D721Med (cell line): Measurements from ENCODE around the gene CADM1.

ENCODE experiments used
- DNase-seq: peaks from one replicate; pipeline ENCODE4 v3.0.0; 2011; ENCODE audit warnings: low spot score; ENCODE audit not compliant: insufficient read length
- FAIRE-seq: peaks from 2 replicates; lab custom pipeline; 2011; peaks lifted over from hg19 to GRCh38; lab: Jason Lieb, UNC
- CTCF ChIP-seq: IDR thresholded peaks from 2 replicates; pipeline ENCODE4 v1.5.1; 2012; ENCODE audit warnings: mild to moderate bottlenecking, control low read depth; ENCODE audit not compliant: insufficient read depth; ENCODE audit errors: missing control alignments

Gene CADM1

GRCh38 chr11:115197031-115197430, 307.2 kb downstream of the CADM1 start:
- no peak for TF ChIP-seq CTCF
- DNase-seq: no peak
- FAIRE-seq: no peak

DNA sequence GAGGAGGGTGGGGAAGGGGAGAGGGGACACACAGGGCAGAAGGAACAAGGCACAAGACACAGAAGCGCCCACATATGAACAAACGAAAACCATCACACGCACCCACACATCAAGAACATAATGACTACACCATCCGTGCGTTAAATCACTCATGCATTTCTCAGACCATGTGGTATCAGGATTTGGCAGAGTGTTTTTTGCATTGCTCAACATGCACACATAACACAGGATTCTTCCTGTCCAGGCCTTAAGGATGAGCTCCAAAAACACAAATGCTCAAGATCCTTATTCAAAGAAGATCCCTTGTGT, 309.5 kb downstream of the CADM1 start:
- TF ChIP-seq CTCF: no peak
- DNase-seq (no peak), FAIRE-seq (peak; percentile 41)

DNA sequence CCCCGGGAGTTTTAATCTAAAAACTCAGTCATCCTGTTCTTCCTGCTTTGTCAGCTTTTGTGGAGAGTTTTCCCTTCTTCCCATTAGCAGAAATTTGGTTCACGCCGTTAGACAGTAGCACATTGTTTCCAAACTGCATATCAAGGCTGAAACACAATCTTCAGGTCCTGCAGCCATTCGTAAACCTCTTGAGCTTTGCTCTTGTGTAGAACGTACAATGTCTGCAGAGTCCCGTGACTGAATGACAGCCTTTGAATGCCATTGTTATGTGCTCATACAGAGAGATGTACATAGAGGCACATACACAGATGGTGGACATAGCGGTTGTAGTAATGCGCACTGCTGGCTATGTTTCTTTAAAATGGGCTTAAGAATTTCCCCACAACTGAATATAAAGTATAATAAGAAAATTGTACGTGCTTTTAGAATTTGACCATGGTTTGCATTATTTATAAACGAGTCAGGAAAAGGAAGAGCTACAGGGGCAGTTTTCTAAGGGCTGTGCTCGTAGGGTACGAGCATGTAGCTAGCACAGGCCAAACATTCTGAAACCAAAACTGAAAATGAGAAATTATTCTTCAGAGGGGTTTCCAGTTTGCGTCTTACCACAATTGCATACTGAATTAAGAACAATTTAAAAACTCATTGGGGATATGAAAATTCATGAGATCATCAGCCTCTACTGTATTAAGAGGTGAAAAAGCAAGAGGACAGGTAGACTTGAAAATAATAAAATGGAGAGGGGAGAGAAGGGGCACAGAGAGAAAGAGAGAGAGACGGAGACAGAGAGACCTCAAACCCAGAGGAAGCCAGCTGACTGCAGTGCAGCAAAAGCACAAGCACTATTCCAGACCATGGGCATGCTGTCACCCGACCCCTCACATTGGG, 310.1 kb downstream of the CADM1 start:
- FAIRE-seq (no peak), DNase-seq (no peak)

DNA sequence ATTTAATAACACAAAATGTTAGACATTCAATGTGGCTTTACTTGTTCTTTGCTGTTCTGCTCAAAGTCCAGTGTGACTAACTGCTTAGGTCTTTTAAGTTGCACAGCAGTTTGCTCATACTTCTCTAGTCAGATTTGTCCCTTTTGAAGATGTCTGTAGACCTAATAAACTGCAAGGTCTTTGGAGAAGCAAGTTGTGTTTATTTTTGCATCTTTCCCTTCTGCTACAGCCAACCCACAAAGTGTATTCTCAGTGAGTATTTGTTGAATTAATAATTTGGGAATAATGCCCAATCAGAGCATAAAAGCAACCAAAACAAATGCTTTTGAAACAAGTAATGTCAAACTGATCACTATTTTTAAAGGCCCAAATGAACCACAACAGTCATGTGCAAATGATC, 312.5 kb downstream of the CADM1 start:
- no peak for FAIRE-seq
- no peak for TF ChIP-seq CTCF
- DNase-seq: no peak

More for the DNA sequence above, 310.1 kb downstream of the CADM1 start:
- no peak for TF ChIP-seq CTCF

DNA sequence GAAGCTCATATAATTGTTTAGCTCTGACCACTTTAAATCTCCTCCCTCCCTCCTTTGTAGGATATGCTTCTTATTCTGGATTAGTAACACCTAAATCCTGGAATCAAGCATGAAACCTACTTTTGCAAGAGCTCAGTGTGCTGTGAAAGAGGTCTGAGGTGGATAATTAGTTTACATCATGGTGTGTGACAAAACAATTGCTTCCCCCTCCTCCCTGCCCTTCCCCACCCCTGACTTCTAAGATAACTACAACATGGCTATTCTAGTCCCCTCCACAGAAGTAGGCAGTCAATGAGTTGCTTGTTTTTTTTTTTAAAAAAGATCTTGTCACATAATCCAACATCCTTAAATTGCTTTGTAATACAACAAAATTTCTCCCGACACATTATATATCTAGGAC, 314.0 kb downstream of the CADM1 start:
- TF ChIP-seq CTCF: no peak
- DNase-seq (no peak), FAIRE-seq (peak; percentile 99)

DNA sequence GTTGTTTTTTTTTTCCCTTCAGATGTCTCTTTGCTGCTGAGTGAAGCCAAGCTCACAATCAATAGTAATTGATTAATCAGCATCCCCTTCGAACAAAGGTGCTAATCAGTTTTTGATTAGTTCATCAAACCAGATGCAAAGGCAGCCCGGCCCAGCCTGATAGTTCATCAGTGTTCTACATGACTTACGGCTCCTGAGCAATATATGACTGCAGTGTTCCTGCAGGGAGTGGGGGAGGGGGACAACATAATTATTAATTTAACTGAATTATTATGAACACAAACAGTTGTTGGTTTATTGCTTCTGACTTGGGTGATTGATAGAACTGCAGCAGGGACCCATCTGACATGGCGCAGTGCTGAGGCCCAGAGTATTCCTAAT, 315.3 kb downstream of the CADM1 start:
- DNase-seq (no peak), FAIRE-seq (no peak)
- no peak for TF ChIP-seq CTCF

- DNase-seq (no peak), FAIRE-seq (peak; percentile 91)
- no peak for TF ChIP-seq CTCF
Measured at GRCh38 chr11:115188188-115188897, 315.9 kb downstream of the CADM1 start.
